ENCODE results near the gene TCF15.

The TCF15 gene

GRCh38 chr20:575230-575629, 34.9 kb downstream of the TCF15 start:
- no peak for DNase-seq

DNA sequence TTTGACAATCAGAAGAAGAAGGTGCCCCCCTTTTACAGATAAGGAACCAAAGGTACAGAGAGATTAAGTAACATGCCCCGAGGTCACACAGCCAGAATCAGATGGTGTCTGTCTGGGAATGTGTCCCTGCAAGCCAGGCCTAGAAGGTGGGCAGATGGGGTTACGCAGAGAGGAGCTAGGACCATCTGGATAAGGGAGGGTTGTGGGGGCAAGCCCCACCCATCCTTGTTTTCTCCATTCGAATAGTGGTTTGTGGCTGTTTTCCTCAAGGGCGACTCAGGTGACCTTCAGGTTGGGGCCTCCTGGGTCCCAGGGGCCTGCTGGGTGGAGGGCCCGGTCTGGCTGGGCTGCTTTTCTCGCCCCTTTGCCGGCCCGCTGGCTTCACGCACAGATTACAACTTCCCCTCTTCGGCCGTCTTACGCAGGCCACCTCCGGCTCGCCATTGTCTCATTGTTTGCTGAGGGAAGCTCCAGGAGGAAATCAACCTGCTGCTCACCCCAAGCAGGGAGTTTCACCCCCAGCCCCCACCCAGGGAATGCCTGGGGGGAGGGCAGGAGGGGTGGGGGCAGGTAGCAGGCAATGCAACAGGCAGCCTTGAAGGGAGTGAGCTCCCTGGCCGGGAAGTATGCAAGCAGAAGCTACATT, 35.7 kb downstream of the TCF15 start:
- no peak for DNase-seq

GRCh38 chr20:573414-574296, 36.5 kb downstream of the TCF15 start:
- no peak for DNase-seq

- DNase-seq: no peak
Observed at GRCh38 chr20:572727-573126, 37.4 kb downstream of the TCF15 start.

DNA sequence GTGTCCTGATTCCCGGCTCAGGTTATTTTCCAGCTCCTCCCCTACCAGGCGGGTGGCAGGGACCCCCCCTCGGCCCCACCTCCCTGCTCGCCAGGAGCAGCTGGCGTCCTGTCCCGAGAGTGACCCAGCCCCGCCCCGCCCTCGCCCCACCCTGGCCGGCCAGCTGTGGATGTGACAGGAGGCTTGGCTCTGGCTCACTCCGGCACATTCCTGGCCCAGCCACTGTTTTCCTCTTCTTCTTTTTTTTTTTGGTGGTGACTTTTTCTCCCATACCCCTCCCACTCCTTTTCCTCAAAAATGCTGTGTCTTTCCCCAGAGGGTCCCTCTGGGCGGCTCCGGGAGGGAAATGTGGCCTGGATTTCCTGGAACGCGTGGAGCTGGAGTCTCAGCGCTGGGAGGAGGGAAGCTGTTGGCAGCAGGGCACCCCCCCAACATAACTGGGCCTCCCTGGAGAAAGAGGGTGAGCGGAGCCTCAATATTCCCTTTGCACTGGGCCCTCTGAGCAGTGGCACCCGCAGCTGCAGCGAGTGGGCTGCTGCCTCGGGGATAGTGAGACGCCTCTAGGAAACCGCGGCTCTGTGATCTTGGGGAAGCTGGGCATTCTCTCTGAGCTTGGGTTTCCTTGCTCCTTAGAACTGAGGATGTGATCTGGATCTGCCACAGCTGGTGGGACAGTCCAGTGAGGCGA, 38.2 kb downstream of the TCF15 start:
- peak; percentile 11 to 34 for DNase-seq

GRCh38 chr20:568673-569415, 41.3 kb downstream of the TCF15 start:
- DNase-seq: no peak

DNA sequence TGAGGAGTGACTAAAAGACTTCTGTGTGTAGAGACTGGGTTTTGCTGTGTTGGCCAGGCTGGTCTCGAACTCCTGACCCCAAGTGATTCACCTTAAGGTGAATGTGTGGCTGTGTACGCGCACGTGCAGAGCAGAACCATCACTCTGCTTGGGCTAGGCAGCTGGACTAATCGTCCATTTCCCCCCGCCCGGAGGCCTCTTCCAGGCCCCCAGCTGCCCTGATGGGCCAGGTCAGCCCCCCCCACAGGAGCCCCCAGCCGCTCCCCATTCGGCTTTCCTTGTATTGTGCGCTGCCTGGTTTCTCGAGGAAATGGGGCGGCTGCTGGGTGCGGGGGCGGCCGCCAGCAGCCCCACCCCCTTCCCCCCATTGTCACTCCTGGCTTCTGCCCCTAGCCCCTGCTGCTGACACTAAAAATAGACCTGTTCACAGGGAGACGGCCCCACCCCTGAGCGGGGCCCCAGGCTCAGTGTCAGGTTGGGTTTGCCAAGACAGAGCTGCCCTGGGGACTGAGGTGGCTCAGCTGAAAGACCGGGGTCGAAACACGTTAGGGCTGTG, 41.9 kb downstream of the TCF15 start:
- no peak for DNase-seq

- no peak for DNase-seq
Observed at GRCh38 chr20:564192-564591, 45.9 kb downstream of the TCF15 start.

DNA sequence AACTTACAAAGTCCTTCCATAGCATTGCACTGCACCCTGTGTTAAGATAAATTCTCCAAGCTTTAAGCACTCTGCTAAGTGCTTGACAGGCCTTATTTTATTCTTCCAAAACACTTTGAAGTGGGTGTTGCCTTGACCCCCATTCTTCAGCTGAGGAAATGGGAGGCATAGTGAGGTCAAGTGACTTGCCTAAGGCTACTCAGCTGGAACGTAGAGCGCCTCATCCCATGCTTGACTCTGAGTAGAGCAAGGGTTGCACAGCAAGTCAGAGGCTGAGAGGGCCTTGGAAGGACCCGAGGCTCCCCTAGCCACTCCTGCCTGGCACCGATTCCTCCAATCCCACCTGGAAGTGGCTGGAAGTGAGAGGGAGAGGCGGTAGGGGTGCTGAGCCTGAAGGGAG, 46.9 kb downstream of the TCF15 start:
- DNase-seq: no peak

DNA sequence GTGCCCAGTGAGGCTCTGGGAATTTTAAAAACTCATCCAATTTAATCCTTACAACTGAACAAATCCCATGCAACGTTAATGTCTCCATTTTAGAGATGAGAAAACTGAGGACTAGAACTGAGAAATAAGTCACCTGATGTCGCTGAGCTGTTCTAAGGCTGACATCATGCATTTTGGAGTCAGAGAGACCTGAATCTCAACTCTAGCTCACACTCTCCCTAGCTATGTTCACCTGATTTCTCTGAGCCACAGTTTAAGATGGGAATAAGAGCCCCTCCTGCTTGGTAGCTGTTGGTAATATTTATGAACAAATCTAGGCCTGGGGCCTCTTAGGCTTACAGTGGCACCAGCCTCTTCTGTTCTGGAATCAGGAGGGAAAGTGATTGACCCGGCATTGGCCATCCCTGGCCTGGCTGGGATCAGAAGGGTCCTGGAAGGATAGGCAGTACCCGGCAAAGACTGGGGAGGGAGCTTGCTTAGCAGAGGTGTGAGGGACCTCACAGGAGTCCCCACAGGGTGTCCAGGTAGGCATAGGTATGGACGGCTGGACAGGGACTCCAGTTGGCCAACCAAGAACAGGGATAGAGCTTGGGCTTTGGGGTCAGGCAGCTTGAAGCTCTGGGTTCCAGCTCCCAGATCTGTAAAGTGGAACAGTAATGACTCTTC, 47.7 kb downstream of the TCF15 start:
- no peak for DNase-seq

- peak; percentile 71 to 86 for DNase-seq
Observed at GRCh38 chr20:561437-562231, 48.5 kb downstream of the TCF15 start.

- no peak for DNase-seq
Observed at GRCh38 chr20:560680-561079, 49.4 kb downstream of the TCF15 start.

DNA sequence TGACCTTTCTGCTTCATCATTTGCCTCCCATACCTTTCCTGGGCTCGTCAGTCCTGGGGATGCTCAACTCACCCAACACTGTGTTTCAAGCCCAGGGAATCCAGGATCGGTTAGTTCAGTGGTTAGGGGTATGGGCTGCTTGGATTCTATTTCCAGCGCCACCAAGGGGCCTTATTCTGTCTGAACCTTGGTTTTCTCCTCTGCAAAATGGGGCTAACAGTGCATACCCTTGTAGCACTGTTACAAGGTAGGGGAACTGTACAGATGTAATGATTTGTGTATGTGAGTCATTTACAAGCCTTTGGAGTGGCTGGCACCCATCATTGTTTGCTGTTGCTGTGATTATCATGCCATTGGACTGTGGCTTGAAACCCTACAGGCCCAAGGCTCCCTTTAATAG, 52.0 kb downstream of the TCF15 start:
- no peak for DNase-seq

DNA sequence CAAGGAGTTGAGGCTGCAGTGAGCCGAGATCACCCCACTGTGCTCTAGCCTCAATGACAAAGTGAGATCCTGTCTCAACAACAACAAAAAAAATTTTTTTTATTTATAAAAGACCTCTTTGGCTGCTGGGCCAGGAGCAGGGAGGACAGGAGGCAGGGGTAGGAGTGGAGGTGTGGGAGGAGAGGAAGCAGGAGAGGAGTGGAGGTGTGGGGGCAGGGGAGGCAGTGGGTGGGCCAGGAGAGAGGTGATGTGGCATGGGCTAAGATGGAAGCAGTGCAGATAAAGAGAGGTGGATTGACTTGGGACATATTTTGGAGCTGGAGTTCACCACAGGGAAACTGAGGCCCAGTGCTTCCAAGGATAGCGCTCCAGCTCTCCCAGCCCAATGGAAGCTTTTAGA, 53.1 kb downstream of the TCF15 start:
- no peak for DNase-seq

DNA sequence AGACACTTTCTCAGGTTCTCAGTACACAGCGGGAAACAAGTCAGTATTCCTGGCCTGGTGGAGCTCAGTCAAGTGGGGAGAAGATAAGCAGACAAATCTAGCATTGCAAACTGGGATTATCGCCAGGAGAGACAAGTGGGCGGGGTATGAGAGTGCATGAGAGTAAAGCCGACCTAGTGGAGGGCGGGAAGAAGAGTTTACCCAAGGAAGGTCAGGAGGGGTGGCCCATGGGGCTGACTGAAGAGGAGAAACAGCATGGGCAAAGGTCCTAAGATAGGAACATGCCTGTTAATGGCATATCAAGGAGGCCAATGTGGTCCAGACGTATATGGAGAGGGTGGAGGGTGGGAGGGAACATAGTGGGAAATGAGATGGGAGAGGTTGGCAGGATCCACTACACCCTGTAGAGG, 54.1 kb downstream of the TCF15 start:
- no peak for DNase-seq
